ENCODE data around the gene SPAG16.

Gene SPAG16

DNA sequence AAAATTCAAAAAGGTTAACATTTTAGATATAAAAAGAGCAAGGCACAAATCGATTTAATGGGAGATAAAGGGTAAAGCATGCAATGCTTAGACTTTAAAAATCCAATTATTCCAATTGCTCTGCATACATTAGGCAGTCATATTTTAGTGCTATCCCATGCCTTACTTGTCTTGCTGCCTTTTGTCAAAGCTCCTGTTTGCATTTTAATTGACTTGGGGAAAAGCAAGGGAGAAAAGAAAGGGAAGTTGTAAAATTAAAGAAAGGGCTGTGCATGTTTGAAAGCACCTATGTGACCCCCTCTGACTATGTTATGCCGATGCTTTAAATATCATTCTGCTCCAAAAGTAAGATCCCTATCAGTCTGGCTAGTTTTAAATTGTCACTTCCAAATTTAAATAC, 932.9 kb downstream of the SPAG16 start:
- Histone ChIP-seq H3K36me3 (ENCODE audit: control insufficient read depth in 2 of 2, insufficient read depth in 1 of 2, low read length in 2 of 2) (no peaks in the 10 kb centered on the region), H3K4me1 (ENCODE audit: control insufficient read depth, insufficient read depth, low read length) (no peaks in the 10 kb centered on the region), H3K4me3 (ENCODE audit: low read depth, low read length) (no peak overlapping the region), H3K9me3 (ENCODE audit: control insufficient read depth, insufficient read depth, low read depth, low read length) (no peaks in the 10 kb centered on the region), H3K27ac (ENCODE audit: extremely low read depth, low read depth, low read length) (no peak overlapping the region)
- POLR2A ChIA-PET, result no interaction called here
- no peak for TF ChIP-seq OVOL3 (tag by site-specific recombination; IDR thresholded peaks at IDR 0.05)
- TF ChIP-seq ZNF626 (tag by site-specific recombination; IDR thresholded peaks at IDR 0.05), result no peak
- TF ChIP-seq ZNF544 (tag by site-specific recombination; IDR thresholded peaks at IDR 0.05), result no peak
- TF ChIP-seq, protein P1, sequence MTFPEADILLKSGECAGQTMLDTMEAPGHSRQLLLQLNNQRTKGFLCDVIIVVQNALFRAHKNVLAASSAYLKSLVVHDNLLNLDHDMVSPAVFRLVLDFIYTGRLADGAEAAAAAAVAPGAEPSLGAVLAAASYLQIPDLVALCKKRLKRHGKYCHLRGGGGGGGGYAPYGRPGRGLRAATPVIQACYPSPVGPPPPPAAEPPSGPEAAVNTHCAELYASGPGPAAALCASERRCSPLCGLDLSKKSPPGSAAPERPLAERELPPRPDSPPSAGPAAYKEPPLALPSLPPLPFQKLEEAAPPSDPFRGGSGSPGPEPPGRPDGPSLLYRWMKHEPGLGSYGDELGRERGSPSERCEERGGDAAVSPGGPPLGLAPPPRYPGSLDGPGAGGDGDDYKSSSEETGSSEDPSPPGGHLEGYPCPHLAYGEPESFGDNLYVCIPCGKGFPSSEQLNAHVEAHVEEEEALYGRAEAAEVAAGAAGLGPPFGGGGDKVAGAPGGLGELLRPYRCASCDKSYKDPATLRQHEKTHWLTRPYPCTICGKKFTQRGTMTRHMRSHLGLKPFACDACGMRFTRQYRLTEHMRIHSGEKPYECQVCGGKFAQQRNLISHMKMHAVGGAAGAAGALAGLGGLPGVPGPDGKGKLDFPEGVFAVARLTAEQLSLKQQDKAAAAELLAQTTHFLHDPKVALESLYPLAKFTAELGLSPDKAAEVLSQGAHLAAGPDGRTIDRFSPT (tag by site-specific recombination; IDR thresholded peaks at IDR 0.05), result no peak
- TF ChIP-seq, protein P2, sequence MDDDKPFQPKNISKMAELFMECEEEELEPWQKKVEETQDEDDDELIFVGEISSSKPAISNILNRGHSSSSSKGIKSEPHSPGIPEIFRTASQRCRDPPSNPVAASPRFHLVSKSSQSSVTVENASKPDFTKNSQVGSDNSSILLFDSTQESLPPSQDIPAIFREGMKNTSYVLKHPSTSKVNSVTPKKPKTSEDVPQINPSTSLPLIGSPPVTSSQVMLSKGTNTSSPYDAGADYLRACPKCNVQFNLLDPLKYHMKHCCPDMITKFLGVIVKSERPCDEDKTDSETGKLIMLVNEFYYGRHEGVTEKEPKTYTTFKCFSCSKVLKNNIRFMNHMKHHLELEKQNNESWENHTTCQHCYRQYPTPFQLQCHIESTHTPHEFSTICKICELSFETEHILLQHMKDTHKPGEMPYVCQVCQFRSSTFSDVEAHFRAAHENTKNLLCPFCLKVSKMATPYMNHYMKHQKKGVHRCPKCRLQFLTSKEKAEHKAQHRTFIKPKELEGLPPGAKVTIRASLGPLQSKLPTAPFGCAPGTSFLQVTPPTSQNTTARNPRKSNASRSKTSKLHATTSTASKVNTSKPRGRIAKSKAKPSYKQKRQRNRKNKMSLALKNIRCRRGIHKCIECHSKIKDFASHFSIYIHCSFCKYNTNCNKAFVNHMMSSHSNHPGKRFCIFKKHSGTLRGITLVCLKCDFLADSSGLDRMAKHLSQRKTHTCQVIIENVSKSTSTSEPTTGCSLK (tag by site-specific recombination; IDR thresholded peaks at IDR 0.05), result no peak
- no peak for TF ChIP-seq ZNF146 (tag by site-specific recombination; IDR thresholded peaks at IDR 0.05)
- no peak for TF ChIP-seq ZNF521 (tag by site-specific recombination; IDR thresholded peaks at IDR 0.05)
- no peak for TF ChIP-seq MEIS1 (CRISPR knock-in tag; IDR thresholded peaks at IDR 0.05; ENCODE audit: borderline replicate concordance)
- no peak for TF ChIP-seq SP3 (tag by site-specific recombination; IDR thresholded peaks at IDR 0.05)
- no peak for TF ChIP-seq ZNF2 (tag by site-specific recombination; IDR thresholded peaks at IDR 0.05)
- CTCF ChIA-PET, result interaction anchor here (0.6 kb wide), 1 partner anchor 1053 kb away, joined by 4 read pairs; no protein-coding TSS in a partner anchor

DNA sequence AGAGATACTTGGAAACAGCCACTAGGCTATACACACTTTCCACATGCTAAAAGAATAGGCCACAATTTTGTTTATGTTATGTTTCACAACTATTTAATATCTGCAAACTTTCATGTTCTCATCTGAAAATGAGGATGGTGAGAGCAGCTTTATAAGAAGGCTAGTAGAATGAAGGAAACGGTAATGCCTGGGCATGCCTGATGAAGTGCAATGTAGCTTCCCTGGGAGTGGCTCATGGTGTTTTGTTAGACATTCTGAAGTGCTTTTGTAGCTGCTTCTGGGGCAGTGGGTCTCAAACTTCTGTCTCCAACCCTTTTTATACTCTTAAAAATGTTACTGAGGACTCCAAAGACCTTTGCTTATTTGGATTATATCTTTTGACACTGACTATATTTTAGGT, 933.3 kb downstream of the SPAG16 start:
- TF ChIP-seq, protein P3, sequence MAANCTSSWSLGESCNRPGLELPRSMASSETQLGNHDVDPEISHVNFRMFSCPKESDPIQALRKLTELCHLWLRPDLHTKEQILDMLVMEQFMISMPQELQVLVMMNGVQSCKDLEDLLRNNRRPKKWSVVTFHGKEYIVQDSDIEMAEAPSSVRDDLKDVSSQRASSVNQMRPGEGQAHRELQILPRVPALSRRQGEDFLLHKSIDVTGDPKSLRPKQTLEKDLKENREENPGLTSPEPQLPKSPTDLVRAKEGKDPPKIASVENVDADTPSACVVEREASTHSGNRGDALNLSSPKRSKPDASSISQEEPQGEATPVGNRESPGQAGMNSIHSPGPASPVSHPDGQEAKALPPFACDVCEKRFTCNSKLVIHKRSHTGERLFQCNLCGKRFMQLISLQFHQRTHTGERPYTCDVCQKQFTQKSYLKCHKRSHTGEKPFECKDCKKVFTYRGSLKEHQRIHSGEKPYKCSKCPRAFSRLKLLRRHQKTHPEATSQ (tag by site-specific recombination; IDR thresholded peaks at IDR 0.05), result no peak
- TF ChIP-seq ZNF211 (tag by site-specific recombination; IDR thresholded peaks at IDR 0.05; ENCODE audit: low read depth), result no peak
- no peak for TF ChIP-seq ZNF112 (tag by site-specific recombination; IDR thresholded peaks at IDR 0.05)
- TF ChIP-seq ZNF157 (tag by site-specific recombination; IDR thresholded peaks at IDR 0.05), result no peak
- TF ChIP-seq ZNF529 (tag by site-specific recombination; IDR thresholded peaks at IDR 0.05; ENCODE audit: insufficient replicate concordance), result no peak
- TF ChIP-seq ZNF544 (tag by site-specific recombination; IDR thresholded peaks at IDR 0.05), result no peak
- no peak for TF ChIP-seq ZNF677 (tag by site-specific recombination; IDR thresholded peaks at IDR 0.05)
- TF ChIP-seq ZFP3 (tag by site-specific recombination; IDR thresholded peaks at IDR 0.05; ENCODE audit: low read depth), result no peak
- CTCF ChIA-PET, result interaction anchor here (0.6 kb wide), 1 partner anchor 1053 kb away, joined by 4 read pairs; no protein-coding TSS in a partner anchor

DNA sequence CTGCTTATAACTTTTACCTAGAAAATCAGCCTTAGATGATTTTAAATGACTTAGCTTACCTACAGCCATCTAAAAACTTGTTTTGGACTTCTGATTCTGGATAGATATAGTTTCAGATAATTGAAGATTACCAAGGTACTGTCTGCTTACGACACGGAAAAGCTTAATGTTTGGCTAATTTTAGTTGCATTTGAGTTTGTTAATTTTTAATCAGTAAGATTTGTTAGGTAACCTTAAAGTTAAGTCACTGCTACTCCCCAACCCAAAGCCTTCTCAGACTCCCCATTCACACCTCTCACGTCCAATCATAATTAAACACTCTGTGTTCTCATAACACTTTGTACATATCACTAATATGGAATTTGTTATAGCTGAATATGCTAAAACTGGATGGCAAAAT, 936.0 kb downstream of the SPAG16 start:
- Histone ChIP-seq H3K36me3 (ENCODE audit: control insufficient read depth in 2 of 2, insufficient read depth in 1 of 2, low read length in 2 of 2) (no peaks in the 10 kb centered on the region), H3K9me3 (ENCODE audit: control insufficient read depth, insufficient read depth, low read depth, low read length) (no peaks in the 10 kb centered on the region), H3K27ac (ENCODE audit: extremely low read depth, low read depth, low read length) (no peak overlapping the region), H3K4me3 (ENCODE audit: low read depth, low read length) (no peak overlapping the region), H3K4me1 (ENCODE audit: control insufficient read depth, insufficient read depth, low read length) (no peaks in the 10 kb centered on the region)
- POLR2A ChIA-PET, result no interaction called here
- CTCF ChIA-PET, result no interaction called here
- TF ChIP-seq, protein P4, sequence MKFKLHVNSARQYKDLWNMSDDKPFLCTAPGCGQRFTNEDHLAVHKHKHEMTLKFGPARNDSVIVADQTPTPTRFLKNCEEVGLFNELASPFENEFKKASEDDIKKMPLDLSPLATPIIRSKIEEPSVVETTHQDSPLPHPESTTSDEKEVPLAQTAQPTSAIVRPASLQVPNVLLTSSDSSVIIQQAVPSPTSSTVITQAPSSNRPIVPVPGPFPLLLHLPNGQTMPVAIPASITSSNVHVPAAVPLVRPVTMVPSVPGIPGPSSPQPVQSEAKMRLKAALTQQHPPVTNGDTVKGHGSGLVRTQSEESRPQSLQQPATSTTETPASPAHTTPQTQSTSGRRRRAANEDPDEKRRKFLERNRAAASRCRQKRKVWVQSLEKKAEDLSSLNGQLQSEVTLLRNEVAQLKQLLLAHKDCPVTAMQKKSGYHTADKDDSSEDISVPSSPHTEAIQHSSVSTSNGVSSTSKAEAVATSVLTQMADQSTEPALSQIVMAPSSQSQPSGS (tag by site-specific recombination; IDR thresholded peaks at IDR 0.05; ENCODE audit: low read depth), result no peak
- TF ChIP-seq, protein P5, sequence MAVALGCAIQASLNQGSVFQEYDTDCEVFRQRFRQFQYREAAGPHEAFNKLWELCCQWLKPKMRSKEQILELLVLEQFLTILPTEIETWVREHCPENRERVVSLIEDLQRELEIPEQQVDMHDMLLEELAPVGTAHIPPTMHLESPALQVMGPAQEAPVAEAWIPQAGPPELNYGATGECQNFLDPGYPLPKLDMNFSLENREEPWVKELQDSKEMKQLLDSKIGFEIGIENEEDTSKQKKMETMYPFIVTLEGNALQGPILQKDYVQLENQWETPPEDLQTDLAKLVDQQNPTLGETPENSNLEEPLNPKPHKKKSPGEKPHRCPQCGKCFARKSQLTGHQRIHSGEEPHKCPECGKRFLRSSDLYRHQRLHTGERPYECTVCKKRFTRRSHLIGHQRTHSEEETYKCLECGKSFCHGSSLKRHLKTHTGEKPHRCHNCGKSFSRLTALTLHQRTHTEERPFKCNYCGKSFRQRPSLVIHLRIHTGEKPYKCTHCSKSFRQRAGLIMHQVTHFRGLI (tag by site-specific recombination; IDR thresholded peaks at IDR 0.05), result no peak
- TF ChIP-seq, protein P6, sequence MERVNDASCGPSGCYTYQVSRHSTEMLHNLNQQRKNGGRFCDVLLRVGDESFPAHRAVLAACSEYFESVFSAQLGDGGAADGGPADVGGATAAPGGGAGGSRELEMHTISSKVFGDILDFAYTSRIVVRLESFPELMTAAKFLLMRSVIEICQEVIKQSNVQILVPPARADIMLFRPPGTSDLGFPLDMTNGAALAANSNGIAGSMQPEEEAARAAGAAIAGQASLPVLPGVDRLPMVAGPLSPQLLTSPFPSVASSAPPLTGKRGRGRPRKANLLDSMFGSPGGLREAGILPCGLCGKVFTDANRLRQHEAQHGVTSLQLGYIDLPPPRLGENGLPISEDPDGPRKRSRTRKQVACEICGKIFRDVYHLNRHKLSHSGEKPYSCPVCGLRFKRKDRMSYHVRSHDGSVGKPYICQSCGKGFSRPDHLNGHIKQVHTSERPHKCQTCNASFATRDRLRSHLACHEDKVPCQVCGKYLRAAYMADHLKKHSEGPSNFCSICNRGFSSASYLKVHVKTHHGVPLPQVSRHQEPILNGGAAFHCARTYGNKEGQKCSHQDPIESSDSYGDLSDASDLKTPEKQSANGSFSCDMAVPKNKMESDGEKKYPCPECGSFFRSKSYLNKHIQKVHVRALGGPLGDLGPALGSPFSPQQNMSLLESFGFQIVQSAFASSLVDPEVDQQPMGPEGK (tag by site-specific recombination; IDR thresholded peaks at IDR 0.05), result no peak
- TF ChIP-seq ZNF549 (tag by site-specific recombination; IDR thresholded peaks at IDR 0.05), result no peak
- TF ChIP-seq GLIS1 (tag by site-specific recombination; IDR thresholded peaks at IDR 0.05), result no peak

More for the DNA sequence above, 933.3 kb downstream of the SPAG16 start:
- H3K27ac ChIP-seq (ENCODE audit: extremely low read depth, low read depth, low read length), result no peak overlapping the region
- H3K4me1 ChIP-seq (ENCODE audit: control insufficient read depth, insufficient read depth, low read length), result no peaks in the 10 kb centered on the region
- POLR2A ChIA-PET, result no interaction called here
- H3K36me3 ChIP-seq (ENCODE audit: control insufficient read depth in 2 of 2, insufficient read depth in 1 of 2, low read length in 2 of 2), result no peaks in the 10 kb centered on the region
- H3K4me3 ChIP-seq (ENCODE audit: low read depth, low read length), result no peak overlapping the region
- no peaks in the 10 kb centered on the region for H3K9me3 ChIP-seq (ENCODE audit: control insufficient read depth, insufficient read depth, low read depth, low read length)
